GM12878 (cell line): ENCODE results near the gene ATP2A1.

Experiments used
- CTCF ChIP-seq, 3 experiments: IDR thresholded peaks in 2 of 3; conservative IDR thresholded peaks in 1 of 3; 2 replicates each; pipeline ENCODE4 v1.5.1; 2011; ENCODE audit warnings: low read depth in 3 of 3, low read length in 3 of 3, mild to moderate bottlenecking in 3 of 3, control low read depth in 2 of 3, moderate library complexity in 2 of 3, inconsistent platforms in 1 of 3, mixed read lengths in 1 of 3; ENCODE audit not compliant: control insufficient read depth in 2 of 3, insufficient read depth in 1 of 3; ENCODE audit errors: extremely low read depth in 1 of 3
- DPF2 ChIP-seq: fragments of 450-650 bp; IDR thresholded peaks from 2 replicates; pipeline ENCODE4 v1.6.1; 2017; ENCODE audit warnings: mild to moderate bottlenecking
- EZH2 ChIP-seq: IDR thresholded peaks from 2 replicates; pipeline ENCODE4 v1.6.1; 2012; ENCODE audit warnings: low read depth, mild to moderate bottlenecking, control low read depth, inconsistent platforms, low read length, borderline replicate concordance; ENCODE audit not compliant: control insufficient read depth
- FOXM1 ChIP-seq: IDR thresholded peaks from 2 replicates; pipeline ENCODE4 v1.6.1; 2012; ENCODE audit warnings: low read depth, mild to moderate bottlenecking, inconsistent platforms, low read length, moderate library complexity
- POLR2AphosphoS2 ChIP-seq: IDR thresholded peaks from 2 replicates; pipeline ENCODE4 v1.6.1; 2011; ENCODE audit warnings: low read depth, mild to moderate bottlenecking, low read length, improper control_type of control experiment, moderate library complexity
- RFX5 ChIP-seq: IDR thresholded peaks from 2 replicates; pipeline ENCODE4 v1.6.1; 2011; ENCODE audit warnings: low read depth, low read length, improper control_type of control experiment
- SPI1 ChIP-seq: IDR thresholded peaks from 2 replicates; pipeline ENCODE4 v1.6.1; 2011; ENCODE audit warnings: low read depth, mild to moderate bottlenecking, low read length, moderate library complexity, borderline replicate concordance; ENCODE audit not compliant: insufficient read depth
- TBL1XR1 ChIP-seq: IDR thresholded peaks from 2 replicates; pipeline ENCODE4 v1.6.1; 2012; ENCODE audit warnings: low read depth, low read length, improper control_type of control experiment
- TCF12 ChIP-seq: IDR thresholded peaks from 2 replicates; pipeline ENCODE4 v1.6.1; 2011; ENCODE audit warnings: low read depth, mild to moderate bottlenecking, low read length
- ZNF274 ChIP-seq: IDR thresholded peaks from one replicate; pipeline ENCODE4 v1.8.0; 2011; ENCODE audit not compliant: insufficient read length, insufficient read depth

GRCh38 chr16:28937222-28937876 lies 59.1 kb downstream of the ATP2A1 start:
- TF ChIP-seq FOXM1 (no peak), RFX5 (no peak), CTCF (IDR thresholded peaks at IDR 0.05 in 2 of 3, conservative IDR thresholded peaks at IDR 0.05 in 1 of 3; ENCODE audit: control insufficient read depth in 2 of 3, extremely low read depth in 1 of 3, insufficient read depth in 1 of 3, low read depth in 3 of 3, low read length in 3 of 3) (no peak), SPI1 (no peak), TBL1XR1 (no peak), POLR2AphosphoS2 (no peak), TCF12 (no peak), DPF2 (no peak), ZNF274 (no peak), EZH2 (no peak)
